H9 (cell line): Measurements from ENCODE around the gene PHF21A. TPM values are rescaled to one million over a fixed set of nuclear protein-coding genes. Genes with fewer than 3 reads are reported as not detected.

Source experiments
- DNase-seq: peaks from one replicate; pipeline ENCODE4 v3.0.0-alpha.2; 2017
- H2AFZ ChIP-seq: one replicate; pipeline ENCODE4 v1.6.1; 2013; ENCODE audit warnings: mild to moderate bottlenecking, low read length, control low read depth, moderate library complexity
- H2AK5ac ChIP-seq: 2 replicates; pipeline ENCODE4 v1.6.1; 2013; ENCODE audit warnings: low read length, control low read depth, mixed read lengths; ENCODE audit not compliant: insufficient read length
- H2BK120ac ChIP-seq: one replicate; pipeline ENCODE4 v1.6.1; 2013; ENCODE audit warnings: low read depth, mild to moderate bottlenecking, low read length, control low read depth, inconsistent platforms; ENCODE audit not compliant: poor library complexity, severe bottlenecking
- H2BK12ac ChIP-seq: 2 replicates; pipeline ENCODE4 v1.6.1; 2013; ENCODE audit warnings: low read length, control low read depth, mixed read lengths, low read depth; ENCODE audit not compliant: insufficient read length
- H2BK15ac ChIP-seq: 2 replicates; pipeline ENCODE4 v1.6.1; 2013; ENCODE audit warnings: low read depth, low read length, control low read depth
- H2BK20ac ChIP-seq: one replicate; pipeline ENCODE4 v1.6.1; 2013; ENCODE audit warnings: low read depth, mild to moderate bottlenecking, low read length, control low read depth, inconsistent platforms; ENCODE audit not compliant: poor library complexity, severe bottlenecking
- H2BK5ac ChIP-seq: 2 replicates; pipeline ENCODE4 v1.6.1; 2013; ENCODE audit warnings: low read length, control low read depth, mixed read lengths; ENCODE audit not compliant: insufficient read length
- H3K14ac ChIP-seq: 2 replicates; pipeline ENCODE4 v1.6.1; 2013; ENCODE audit warnings: low read length, control low read depth; ENCODE audit not compliant: insufficient read depth
- H3K18ac ChIP-seq: 2 replicates; pipeline ENCODE4 v1.6.1; 2013; ENCODE audit warnings: low read depth, mild to moderate bottlenecking, mixed read lengths, low read length, control low read depth; ENCODE audit not compliant: insufficient read length
- H3K23ac ChIP-seq: 2 replicates; pipeline ENCODE4 v1.6.1; 2013; ENCODE audit warnings: low read length, control low read depth, mixed read lengths, low read depth; ENCODE audit not compliant: insufficient read length
- H3K23me2 ChIP-seq: 2 replicates; pipeline ENCODE4 v1.6.1; 2013; ENCODE audit warnings: low read depth, mild to moderate bottlenecking, mixed read lengths, low read length, control low read depth; ENCODE audit not compliant: insufficient read length, poor library complexity, severe bottlenecking
- H3K27ac ChIP-seq: 2 replicates; pipeline ENCODE4 v1.5.1; 2013; ENCODE audit warnings: low read length, control low read depth, mixed read lengths, low read depth; ENCODE audit not compliant: insufficient read length
- H3K27me3 ChIP-seq: 2 replicates; pipeline ENCODE4 v1.6.1; 2013; ENCODE audit warnings: low read length, control low read depth, inconsistent platforms; ENCODE audit not compliant: insufficient read depth
- H3K4ac ChIP-seq: 2 replicates; pipeline ENCODE4 v1.6.1; 2013; ENCODE audit warnings: low read depth, mild to moderate bottlenecking, control low read depth, inconsistent platforms, low read length, moderate library complexity
- H3K4me1 ChIP-seq: 2 replicates; pipeline ENCODE4 v1.6.1; 2013; ENCODE audit warnings: low read length, control low read depth, inconsistent platforms; ENCODE audit not compliant: insufficient read depth
- H3K4me2 ChIP-seq: 2 replicates; pipeline ENCODE4 v1.6.1; 2013; ENCODE audit warnings: low read length, control low read depth, mixed read lengths; ENCODE audit not compliant: insufficient read length, insufficient read depth
- H3K56ac ChIP-seq: 2 replicates; pipeline ENCODE4 v1.6.1; 2013; ENCODE audit warnings: low read depth, mild to moderate bottlenecking, mixed read lengths, low read length, control low read depth; ENCODE audit not compliant: insufficient read length
- H3K79me1 ChIP-seq: 2 replicates; pipeline ENCODE4 v1.6.1; 2013; ENCODE audit warnings: low read depth, mild to moderate bottlenecking, moderate library complexity, low read length, control low read depth, inconsistent platforms; ENCODE audit not compliant: insufficient read depth, poor library complexity, severe bottlenecking
- H3K79me2 ChIP-seq: 2 replicates; pipeline ENCODE4 v1.6.1; 2013; ENCODE audit warnings: low read length, control low read depth, inconsistent platforms; ENCODE audit not compliant: insufficient read depth
- H3K9ac ChIP-seq: 2 replicates; pipeline ENCODE4 v1.6.1; 2013; ENCODE audit warnings: low read length, control low read depth, mixed read lengths; ENCODE audit not compliant: insufficient read length; ENCODE audit errors: extremely low read depth
- H3K9me3 ChIP-seq: one replicate; pipeline ENCODE4 v1.6.1; 2013; ENCODE audit warnings: low read depth, low read length, inconsistent platforms; ENCODE audit not compliant: control insufficient read depth
- H3T11ph ChIP-seq: one replicate; pipeline ENCODE4 v1.6.1; 2013; ENCODE audit warnings: mild to moderate bottlenecking, low read length, control low read depth, inconsistent platforms
- H4K20me1 ChIP-seq: one replicate; pipeline ENCODE4 v1.6.1; 2013; ENCODE audit not compliant: control insufficient read depth, insufficient read length, insufficient read depth
- H4K5ac ChIP-seq: 2 replicates; pipeline ENCODE4 v1.6.1; 2013; ENCODE audit warnings: low read depth, mild to moderate bottlenecking, mixed read lengths, low read length, control low read depth; ENCODE audit not compliant: insufficient read length
- H4K8ac ChIP-seq: replicated peaks from 2 replicates; pipeline ENCODE4 v1.6.1; 2013; ENCODE audit warnings: low read length, control low read depth, mixed read lengths, low read depth; ENCODE audit not compliant: insufficient read length
- H4K91ac ChIP-seq: 2 replicates; pipeline ENCODE4 v1.6.1; 2013; ENCODE audit warnings: low read depth, mild to moderate bottlenecking, moderate library complexity, mixed read lengths, low read length, control low read depth; ENCODE audit not compliant: insufficient read length
- H3K27ac Mint-ChIP-seq, 3 experiments: 2 replicates in 2 of 3; 3 replicates in 1 of 3; pipeline ENCODE4 v1.8.0; 2020 to 2021; ENCODE audit warnings: mixed read lengths in 3 of 3, mild to moderate bottlenecking in 1 of 3, moderate library complexity in 1 of 3
- H3K27me3 Mint-ChIP-seq: 2 replicates; pipeline ENCODE4 v1.8.0; 2021; ENCODE audit warnings: low read depth, mild to moderate bottlenecking, moderate library complexity, mixed read lengths
- H3K36me3 Mint-ChIP-seq, 3 experiments: 2 replicates in 2 of 3; 3 replicates in 1 of 3; pipeline ENCODE4 v1.8.0; 2020 to 2021; ENCODE audit warnings: low read depth in 3 of 3, mixed read lengths in 3 of 3; ENCODE audit not compliant: insufficient read depth in 1 of 3
- H3K4me1 Mint-ChIP-seq, 2 experiments: 2 replicates each; pipeline ENCODE4 v1.8.0; 2020; ENCODE audit warnings: mixed read lengths in 2 of 2
- H3K4me3 Mint-ChIP-seq, 2 experiments: 2 replicates in 1 of 2; 3 replicates in 1 of 2; pipeline ENCODE4 v1.8.0; 2020 to 2021; ENCODE audit warnings: mild to moderate bottlenecking in 2 of 2, mixed read lengths in 2 of 2, moderate library complexity in 1 of 2
- H3K9me3 Mint-ChIP-seq, 2 experiments: 2 replicates in 1 of 2; 3 replicates in 1 of 2; pipeline ENCODE4 v1.8.0; 2020; ENCODE audit warnings: mild to moderate bottlenecking in 2 of 2, mixed read lengths in 2 of 2, moderate library complexity in 1 of 2
- WGBS: extraction: QIAGEN DNeasy Blood & Tissue Kit; methylation state at CpG from one replicate; pipeline ENCODE4 v1.1.7; 2013; ENCODE audit warnings: missing lambda C conversion rate, low lambda C conversion rate, mixed read lengths; ENCODE audit not compliant: insufficient read length; ENCODE audit errors: extremely low coverage; 5-methylcytosine and 5-hydroxymethylcytosine counted together
- total RNA-seq: library from RNA; stranded (reverse); gene quantifications from 2 replicates; pipeline ENCODE4 v1.2.1, GENCODE V29; 2021
- TF ChIP-seq, protein P1 (sequence below): fragments of 200-600 bp; sonication (generic); conservative IDR thresholded peaks from 3 replicates; pipeline ENCODE4 v1.8.0; 2021; ENCODE audit warnings: antibody characterized with exemption, mild to moderate bottlenecking

PHF21A gene
- total RNA-seq, 1 experiment from 2014 or later, result 33.8 TPM

DNA sequence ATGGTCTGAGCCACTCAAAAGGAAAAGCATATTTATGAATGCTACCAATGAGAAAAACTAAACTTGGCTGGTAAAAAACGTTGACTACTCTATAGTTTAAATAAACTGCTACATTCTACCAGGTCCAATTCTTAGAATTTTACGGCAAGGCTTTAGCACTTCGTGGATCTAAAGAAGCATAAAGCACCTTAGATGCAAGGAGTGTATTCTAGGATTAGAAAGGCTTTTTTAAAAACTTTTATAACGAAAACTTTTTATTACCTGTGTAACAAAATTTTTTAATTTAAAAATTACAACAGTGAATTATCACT, 13.9 kb downstream of the PHF21A start:
- WGBS, result no CpG with 5 or more reads among the region's 4 CpGs
- no peak overlapping the region for H3K4me3 Mint-ChIP-seq

More for the DNA sequence above, 13.9 kb downstream of the PHF21A start:
- TF ChIP-seq, protein P1, sequence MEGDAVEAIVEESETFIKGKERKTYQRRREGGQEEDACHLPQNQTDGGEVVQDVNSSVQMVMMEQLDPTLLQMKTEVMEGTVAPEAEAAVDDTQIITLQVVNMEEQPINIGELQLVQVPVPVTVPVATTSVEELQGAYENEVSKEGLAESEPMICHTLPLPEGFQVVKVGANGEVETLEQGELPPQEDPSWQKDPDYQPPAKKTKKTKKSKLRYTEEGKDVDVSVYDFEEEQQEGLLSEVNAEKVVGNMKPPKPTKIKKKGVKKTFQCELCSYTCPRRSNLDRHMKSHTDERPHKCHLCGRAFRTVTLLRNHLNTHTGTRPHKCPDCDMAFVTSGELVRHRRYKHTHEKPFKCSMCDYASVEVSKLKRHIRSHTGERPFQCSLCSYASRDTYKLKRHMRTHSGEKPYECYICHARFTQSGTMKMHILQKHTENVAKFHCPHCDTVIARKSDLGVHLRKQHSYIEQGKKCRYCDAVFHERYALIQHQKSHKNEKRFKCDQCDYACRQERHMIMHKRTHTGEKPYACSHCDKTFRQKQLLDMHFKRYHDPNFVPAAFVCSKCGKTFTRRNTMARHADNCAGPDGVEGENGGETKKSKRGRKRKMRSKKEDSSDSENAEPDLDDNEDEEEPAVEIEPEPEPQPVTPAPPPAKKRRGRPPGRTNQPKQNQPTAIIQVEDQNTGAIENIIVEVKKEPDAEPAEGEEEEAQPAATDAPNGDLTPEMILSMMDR, result no peak
- no peak overlapping the region for H2BK20ac ChIP-seq
- no peak overlapping the region for H2BK15ac ChIP-seq
- DNase-seq, result no peak
- no peak overlapping the region for H3K4ac ChIP-seq
- H3K36me3 Mint-ChIP-seq, result no peaks in the 10 kb centered on the region
- no peak overlapping the region for H3K56ac ChIP-seq
- peak overlapping the region in 1 of 3 experiments; percentile 84; a peak in 1 of 7 replicates for H3K27ac Mint-ChIP-seq
- no peak overlapping the region for H3K27ac ChIP-seq
- H3K4me2 ChIP-seq, result no peak overlapping the region
- H3K79me1 ChIP-seq, result peaks cover 6% of the 10 kb centered on the region
- H2AK5ac ChIP-seq, result no peak overlapping the region
- H3T11ph ChIP-seq, result no peak overlapping the region
- no peak overlapping the region for H3K9ac ChIP-seq
- H3K27me3 ChIP-seq, result no peaks in the 10 kb centered on the region
- no peaks in the 10 kb centered on the region for H4K20me1 ChIP-seq
- no peak overlapping the region for H3K23ac ChIP-seq
- H3K23me2 ChIP-seq, result no peaks in the 10 kb centered on the region
- H3K9me3 Mint-ChIP-seq, result no peaks in the 10 kb centered on the region
- H4K5ac ChIP-seq, result no peak overlapping the region
- no peaks in the 10 kb centered on the region for H3K9me3 ChIP-seq
- H4K91ac ChIP-seq, result no peak overlapping the region
- no peak overlapping the region for H3K18ac ChIP-seq
- no peak overlapping the region for H4K8ac ChIP-seq
- H3K14ac ChIP-seq, result no peak overlapping the region
- no peaks in the 10 kb centered on the region; the same call in 1 of the 2 replicates for H3K79me2 ChIP-seq
- H2BK120ac ChIP-seq, result no peak overlapping the region
- H2BK5ac ChIP-seq, result no peak overlapping the region
- H3K4me1 ChIP-seq, result no peaks in the 10 kb centered on the region
- no peak overlapping the region for H2BK12ac ChIP-seq
- no peaks in the 10 kb centered on the region for H3K27me3 Mint-ChIP-seq
- H2AFZ ChIP-seq, result no peak overlapping the region
- peaks cover 16 to 29% of the 10 kb centered on the region in 2 experiments for H3K4me1 Mint-ChIP-seq
